HG02981 (cell line): ENCODE results near the gene SLC26A5.
"Not testable (repeated sequence)": the region's sequence is repeated elsewhere in the genome, so short reads cannot be mapped to it uniquely, and the experiment has no call there.

Source experiments
- ATAC-seq: cut with Tn5 transposase; IDR thresholded peaks from one replicate; pipeline ENCODE4 v1.9.1; 2021; ENCODE audit warnings: mild to moderate bottlenecking, moderate library complexity; ENCODE audit not compliant: unreplicated experiment

Gene SLC26A5

GRCh38 chr7:103405789-103406613, 40.0 kb downstream of the SLC26A5 start:
- not testable (repeated sequence) for ATAC-seq

GRCh38 chr7:103399687-103400086, 46.3 kb downstream of the SLC26A5 start:
- ATAC-seq = not testable (repeated sequence)

- ATAC-seq = no peak
These were observed 47.4 kb downstream of the SLC26A5 start for GRCh38 chr7:103398483-103399127.

GRCh38 chr7:103396471-103396870, 49.5 kb downstream of the SLC26A5 start:
- no peak for ATAC-seq

GRCh38 chr7:103395071-103395470, 50.9 kb downstream of the SLC26A5 start:
- no peak for ATAC-seq

- no peak for ATAC-seq
These were observed 51.4 kb downstream of the SLC26A5 start for GRCh38 chr7:103394566-103394965.

- ATAC-seq = no peak
These were observed 54.0 kb downstream of the SLC26A5 start for GRCh38 chr7:103391976-103392375.

GRCh38 chr7:103391150-103391549, 54.9 kb downstream of the SLC26A5 start:
- ATAC-seq = no peak

GRCh38 chr7:103389263-103389662, 56.7 kb downstream of the SLC26A5 start:
- ATAC-seq = no peak

GRCh38 chr7:103388469-103389140, 57.4 kb downstream of the SLC26A5 start:
- no peak for ATAC-seq

GRCh38 chr7:103387242-103387641, 58.8 kb downstream of the SLC26A5 start:
- no peak for ATAC-seq

- ATAC-seq = no peak
These were observed 64.0 kb downstream of the SLC26A5 start for GRCh38 chr7:103382032-103382402.

- ATAC-seq = no peak
These were observed 64.6 kb downstream of the SLC26A5 start for GRCh38 chr7:103381280-103382031.

- ATAC-seq = no peak
These were observed 65.4 kb downstream of the SLC26A5 start for GRCh38 chr7:103380395-103381191.

- ATAC-seq = no peak
These were observed 66.6 kb downstream of the SLC26A5 start for GRCh38 chr7:103379270-103379975.

GRCh38 chr7:103373866-103374643, 72.0 kb downstream of the SLC26A5 start:
- no peak for ATAC-seq

- ATAC-seq = no peak
These were observed 76.6 kb downstream of the SLC26A5 start for GRCh38 chr7:103369432-103369831.

- ATAC-seq = no peak
These were observed 96.2 kb downstream of the SLC26A5 start for GRCh38 chr7:103349805-103350204.

- no peak for ATAC-seq
These were observed 97.0 kb downstream of the SLC26A5 start for GRCh38 chr7:103348959-103349358.
